ENCODE measurements around the gene TRIM56. TPM values are rescaled to one million over a fixed set of nuclear protein-coding genes. Genes with fewer than 3 reads are reported as not detected.

The TRIM56 gene
- total and polyA plus RNA-seq, 2 of the 13 experiments (the other 11 are each of a cell fraction or from before 2014, with no cell fraction given) = 3.2 to 7.1 TPM

GRCh38 chr7:101085162-101085964, at the start of gene TRIM56 (continued):
- TF ChIP-seq, protein P1, sequence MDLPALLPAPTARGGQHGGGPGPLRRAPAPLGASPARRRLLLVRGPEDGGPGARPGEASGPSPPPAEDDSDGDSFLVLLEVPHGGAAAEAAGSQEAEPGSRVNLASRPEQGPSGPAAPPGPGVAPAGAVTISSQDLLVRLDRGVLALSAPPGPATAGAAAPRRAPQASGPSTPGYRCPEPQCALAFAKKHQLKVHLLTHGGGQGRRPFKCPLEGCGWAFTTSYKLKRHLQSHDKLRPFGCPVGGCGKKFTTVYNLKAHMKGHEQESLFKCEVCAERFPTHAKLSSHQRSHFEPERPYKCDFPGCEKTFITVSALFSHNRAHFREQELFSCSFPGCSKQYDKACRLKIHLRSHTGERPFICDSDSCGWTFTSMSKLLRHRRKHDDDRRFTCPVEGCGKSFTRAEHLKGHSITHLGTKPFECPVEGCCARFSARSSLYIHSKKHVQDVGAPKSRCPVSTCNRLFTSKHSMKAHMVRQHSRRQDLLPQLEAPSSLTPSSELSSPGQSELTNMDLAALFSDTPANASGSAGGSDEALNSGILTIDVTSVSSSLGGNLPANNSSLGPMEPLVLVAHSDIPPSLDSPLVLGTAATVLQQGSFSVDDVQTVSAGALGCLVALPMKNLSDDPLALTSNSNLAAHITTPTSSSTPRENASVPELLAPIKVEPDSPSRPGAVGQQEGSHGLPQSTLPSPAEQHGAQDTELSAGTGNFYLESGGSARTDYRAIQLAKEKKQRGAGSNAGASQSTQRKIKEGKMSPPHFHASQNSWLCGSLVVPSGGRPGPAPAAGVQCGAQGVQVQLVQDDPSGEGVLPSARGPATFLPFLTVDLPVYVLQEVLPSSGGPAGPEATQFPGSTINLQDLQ (CRISPR knock-in tag; IDR thresholded peaks at IDR 0.05) = no peak
- TF ChIP-seq ESRRA (CRISPR knock-in tag; IDR thresholded peaks at IDR 0.05; ENCODE audit: low read depth) (no peak), ZNF331 (CRISPR knock-in tag; IDR thresholded peaks at IDR 0.05) (peak; percentile 64; the same call in 1 of the 2 replicates), ZNF678 (CRISPR knock-in tag; IDR thresholded peaks at IDR 0.05) (no peak), SETDB1 (CRISPR knock-in tag; IDR thresholded peaks at IDR 0.05; ENCODE audit: borderline replicate concordance) (no peak), TAF15 (IDR thresholded peaks at IDR 0.05; ENCODE audit: low read depth, low read length, poor library complexity, severe bottlenecking) (no peak), ZNF101 (CRISPR knock-in tag; IDR thresholded peaks at IDR 0.05; ENCODE audit: borderline replicate concordance, low read depth) (no peak), ZNF879 (CRISPR knock-in tag; IDR thresholded peaks at IDR 0.05) (no peak), TEAD3 (CRISPR knock-in tag; optimal IDR thresholded peaks at IDR 0.05; ENCODE audit: borderline replicate concordance) (no peak), ZNF124 (CRISPR knock-in tag; IDR thresholded peaks at IDR 0.05) (no peak), MIER3 (CRISPR knock-in tag; IDR thresholded peaks at IDR 0.05; ENCODE audit: borderline replicate concordance) (no peak), ZNF580 (CRISPR knock-in tag; IDR thresholded peaks at IDR 0.05; ENCODE audit: borderline replicate concordance, low read depth) (no peak), ZNF746 (CRISPR knock-in tag; IDR thresholded peaks at IDR 0.05) (peak; percentile 64; the same call in 1 of the 2 replicates), TBX3 (IDR thresholded peaks at IDR 0.05; ENCODE audit: borderline replicate concordance) (no peak), ZFY (CRISPR knock-in tag; IDR thresholded peaks at IDR 0.05) (peak; percentile 75), SP4 (CRISPR knock-in tag; IDR thresholded peaks at IDR 0.05) (no peak), ZNF446 (CRISPR knock-in tag; IDR thresholded peaks at IDR 0.05) (no peak), ZNF280B (CRISPR knock-in tag; IDR thresholded peaks at IDR 0.05; ENCODE audit: borderline replicate concordance) (no peak; the same call in 1 of the 2 replicates), ZNF629 (CRISPR knock-in tag; conservative IDR thresholded peaks at IDR 0.05) (no peak)
- TF ChIP-seq, protein P2, sequence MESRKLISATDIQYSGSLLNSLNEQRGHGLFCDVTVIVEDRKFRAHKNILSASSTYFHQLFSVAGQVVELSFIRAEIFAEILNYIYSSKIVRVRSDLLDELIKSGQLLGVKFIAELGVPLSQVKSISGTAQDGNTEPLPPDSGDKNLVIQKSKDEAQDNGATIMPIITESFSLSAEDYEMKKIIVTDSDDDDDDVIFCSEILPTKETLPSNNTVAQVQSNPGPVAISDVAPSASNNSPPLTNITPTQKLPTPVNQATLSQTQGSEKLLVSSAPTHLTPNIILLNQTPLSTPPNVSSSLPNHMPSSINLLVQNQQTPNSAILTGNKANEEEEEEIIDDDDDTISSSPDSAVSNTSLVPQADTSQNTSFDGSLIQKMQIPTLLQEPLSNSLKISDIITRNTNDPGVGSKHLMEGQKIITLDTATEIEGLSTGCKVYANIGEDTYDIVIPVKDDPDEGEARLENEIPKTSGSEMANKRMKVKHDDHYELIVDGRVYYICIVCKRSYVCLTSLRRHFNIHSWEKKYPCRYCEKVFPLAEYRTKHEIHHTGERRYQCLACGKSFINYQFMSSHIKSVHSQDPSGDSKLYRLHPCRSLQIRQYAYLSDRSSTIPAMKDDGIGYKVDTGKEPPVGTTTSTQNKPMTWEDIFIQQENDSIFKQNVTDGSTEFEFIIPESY (CRISPR knock-in tag; IDR thresholded peaks at IDR 0.05) = no peak
- TF ChIP-seq, protein P3, sequence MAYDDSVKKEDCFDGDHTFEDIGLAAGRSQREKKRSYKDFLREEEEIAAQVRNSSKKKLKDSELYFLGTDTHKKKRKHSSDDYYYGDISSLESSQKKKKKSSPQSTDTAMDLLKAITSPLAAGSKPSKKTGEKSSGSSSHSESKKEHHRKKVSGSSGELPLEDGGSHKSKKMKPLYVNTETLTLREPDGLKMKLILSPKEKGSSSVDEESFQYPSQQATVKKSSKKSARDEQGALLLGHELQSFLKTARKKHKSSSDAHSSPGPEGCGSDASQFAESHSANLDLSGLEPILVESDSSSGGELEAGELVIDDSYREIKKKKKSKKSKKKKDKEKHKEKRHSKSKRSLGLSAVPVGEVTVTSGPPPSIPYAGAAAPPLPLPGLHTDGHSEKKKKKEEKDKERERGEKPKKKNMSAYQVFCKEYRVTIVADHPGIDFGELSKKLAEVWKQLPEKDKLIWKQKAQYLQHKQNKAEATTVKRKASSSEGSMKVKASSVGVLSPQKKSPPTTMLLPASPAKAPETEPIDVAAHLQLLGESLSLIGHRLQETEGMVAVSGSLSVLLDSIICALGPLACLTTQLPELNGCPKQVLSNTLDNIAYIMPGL (CRISPR knock-in tag; IDR thresholded peaks at IDR 0.05; ENCODE audit: borderline replicate concordance in 1 of 2, low read depth in 1 of 2) = peak in 1 of 2 experiments; percentile 26; a peak in 2 of 4 replicates
